HCT116 (cell line): ENCODE results near the gene SLC40A1. TPM values are rescaled to one million over a fixed set of nuclear protein-coding genes. Genes with fewer than 3 reads are reported as not detected.

Experiments used
- ATAC-seq: fragments of 200-7000 bp; cut with Tn5 transposase; 2 replicates; pipeline ENCODE4 v1.9.1; 2020; ENCODE audit warnings: mild to moderate bottlenecking, moderate library complexity
- BruUV-seq: library from RNA; stranded (reverse); fragments of 400-500 nt; replicated peaks from 2 replicates; lab custom pipeline; 2021; lab: Mats Ljungman, UMichigan
- CTCF ChIA-PET: fragments of 300-600 bp; sonication (Branson Sonifier 250); formaldehyde crosslinking; loops from one replicate; lab custom pipeline; 2021; ENCODE audit warnings: antibody characterized with exemption; lab: Charles Lee
- POLR2A ChIA-PET: fragments of 300-600, 350-600 bp; sonication (Branson Sonifier 250); formaldehyde crosslinking; loops from one replicate; lab custom pipeline; 2021; ENCODE audit warnings: antibody characterized with exemption; lab: Charles Lee
- RAD21 ChIA-PET, 2 experiments: fragments of 300-600 bp; sonication (Branson Sonifier 250); formaldehyde crosslinking; loops; one replicate each; lab custom pipeline; 2023; ENCODE audit warnings: low total read pairs in 2 of 2; ENCODE audit not compliant: uncharacterized antibody in 2 of 2, unreplicated experiment in 2 of 2, low non-redundant PET in 1 of 2; lab: Charles Lee
- DNase-seq: peaks from one replicate; pipeline ENCODE4 v3.0.0-alpha.2; 2010; ENCODE audit warnings: low read depth, low spot score
- H2AFZ ChIP-seq: fragments of 200-600 bp; shearing (Covaris generic), sonication (generic); 2 replicates; pipeline ENCODE4 v1.6.1; 2017; ENCODE audit warnings: low read depth, mixed run types, mixed read lengths, antibody characterized with exemption, low read length; ENCODE audit not compliant: poor library complexity, severe bottlenecking
- H3K27ac ChIP-seq: 2 replicates; pipeline ENCODE4 v1.5.1; 2012; ENCODE audit warnings: low read depth, low read length
- H3K27me3 ChIP-seq: fragments of 200-600 bp; sonication (generic); 2 replicates; pipeline ENCODE4 v1.6.1; 2016; ENCODE audit warnings: mixed run types, low read length, mixed read lengths; ENCODE audit not compliant: insufficient read depth
- H3K36me3 ChIP-seq, 2 experiments: fragments of 200-500 bp in 1 of 2; fragments of 200-600 bp in 1 of 2; sonication (Bioruptor generic) in 1 of 2; sonication (generic) in 1 of 2; 2 replicates each; pipeline versions ENCODE4 v1.5.1 to v1.6.1; 2014 to 2016; ENCODE audit warnings: low read length in 2 of 2, inconsistent platforms in 1 of 2, mixed read lengths in 1 of 2, mixed run types in 1 of 2; ENCODE audit not compliant: insufficient read depth in 2 of 2, control insufficient read depth in 1 of 2
- H3K4me1 ChIP-seq, 2 experiments: fragments of 200-600 bp in 1 of 2; sonication (generic) in 1 of 2; 2 replicates each; pipeline versions ENCODE4 v1.5.1 to v1.6.1; 2012 to 2017; ENCODE audit warnings: low read length in 2 of 2, inconsistent platforms in 1 of 2, mild to moderate bottlenecking in 1 of 2, mixed read lengths in 1 of 2, mixed run types in 1 of 2, moderate library complexity in 1 of 2; ENCODE audit not compliant: insufficient read depth in 2 of 2, control insufficient read depth in 1 of 2
- H3K4me2 ChIP-seq: fragments of 200-600 bp; sonication (generic); 2 replicates; pipeline ENCODE4 v1.6.1; 2017; ENCODE audit warnings: mixed run types, low read length, mixed read lengths
- H3K4me3 ChIP-seq, 2 experiments: fragments of 200-600 bp in 1 of 2; sonication (generic) in 1 of 2; replicated peaks in 1 of 2; 2 replicates each; pipeline ENCODE4 v1.5.1; 2011 to 2016; ENCODE audit warnings: low read length in 2 of 2, control low read depth in 1 of 2, low read depth in 1 of 2, mild to moderate bottlenecking in 1 of 2, mixed read lengths in 1 of 2, mixed run types in 1 of 2
- H3K79me2 ChIP-seq: fragments of 200-600 bp; sonication (generic); 2 replicates; pipeline ENCODE4 v1.6.1; 2017; ENCODE audit warnings: mild to moderate bottlenecking, mixed run types, low read length, moderate library complexity, mixed read lengths; ENCODE audit not compliant: insufficient read depth
- H3K9ac ChIP-seq: fragments of 200-600 bp; sonication (generic); 2 replicates; pipeline ENCODE4 v1.6.1; 2016; ENCODE audit warnings: low read length, mixed read lengths
- H3K9me2 ChIP-seq: fragments of 200-600 bp; sonication (generic), shearing (Covaris generic); 2 replicates; pipeline ENCODE4 v1.6.1; 2017; ENCODE audit warnings: mixed run types, mild to moderate bottlenecking, moderate library complexity; ENCODE audit not compliant: insufficient read depth
- H3K9me3 ChIP-seq, 2 experiments: fragments of 200-500 bp in 1 of 2; fragments of 200-600 bp in 1 of 2; sonication (Bioruptor generic) in 1 of 2; sonication (generic) in 1 of 2; 2 replicates each; pipeline ENCODE4 v1.6.1; 2014 to 2017; ENCODE audit warnings: low read length in 2 of 2, mixed read lengths in 2 of 2, inconsistent platforms in 1 of 2, low read depth in 1 of 2, mild to moderate bottlenecking in 1 of 2, mixed run types in 1 of 2, moderate library complexity in 1 of 2; ENCODE audit not compliant: control insufficient read depth in 1 of 2, insufficient read depth in 1 of 2
- H4K20me1 ChIP-seq: fragments of 200-600 bp; sonication (generic), shearing (Covaris generic); 2 replicates; pipeline ENCODE4 v1.6.1; 2017; ENCODE audit warnings: mixed run types, mild to moderate bottlenecking, moderate library complexity; ENCODE audit not compliant: insufficient read depth
- ATF3 ChIP-seq: IDR thresholded peaks from 2 replicates; pipeline ENCODE4 v1.6.1; 2012
- CBX3 ChIP-seq: IDR thresholded peaks from 2 replicates; pipeline ENCODE4 v1.6.1; 2012; ENCODE audit warnings: low read depth
- EGR1 ChIP-seq: IDR thresholded peaks from 2 replicates; pipeline ENCODE4 v1.6.1; 2012; ENCODE audit warnings: low read depth
- ELF1 ChIP-seq: IDR thresholded peaks from 2 replicates; pipeline ENCODE4 v1.6.1; 2012; ENCODE audit warnings: low read depth, borderline replicate concordance
- EZH2 ChIP-seq: fragments of 200-600 bp; sonication (generic); IDR thresholded peaks from 2 replicates; pipeline ENCODE4 v1.6.1; 2017; ENCODE audit warnings: antibody characterized with exemption, mixed run types
- FOSL1 ChIP-seq: IDR thresholded peaks from 2 replicates; pipeline ENCODE4 v1.6.1; 2012; ENCODE audit warnings: low read depth
- JUND ChIP-seq: IDR thresholded peaks from 2 replicates; pipeline ENCODE4 v1.6.1; 2012
- MAX ChIP-seq: IDR thresholded peaks from 2 replicates; pipeline ENCODE4 v1.6.1; 2012
- POLR2A ChIP-seq: IDR thresholded peaks from 2 replicates; pipeline ENCODE4 v1.7.0; 2011; ENCODE audit warnings: borderline replicate concordance; ENCODE audit not compliant: insufficient read depth, insufficient read length; ENCODE audit errors: extremely low read depth
- POLR2AphosphoS5 ChIP-seq: IDR thresholded peaks from 2 replicates; pipeline ENCODE4 v1.6.1; 2011; ENCODE audit warnings: mild to moderate bottlenecking, low read depth, low read length, moderate library complexity
- RAD21 ChIP-seq: IDR thresholded peaks from 2 replicates; pipeline ENCODE4 v1.6.1; 2012; ENCODE audit warnings: low read depth, mild to moderate bottlenecking
- SIN3A ChIP-seq: IDR thresholded peaks from 2 replicates; pipeline ENCODE4 v1.6.1; 2012; ENCODE audit warnings: low read depth
- SP1 ChIP-seq: IDR thresholded peaks from 2 replicates; pipeline ENCODE4 v1.6.1; 2012; ENCODE audit warnings: low read depth
- SRF ChIP-seq: IDR thresholded peaks from 2 replicates; pipeline ENCODE4 v1.6.1; 2012; ENCODE audit warnings: low read depth
- YY1 ChIP-seq: IDR thresholded peaks from 2 replicates; pipeline ENCODE4 v1.6.1; 2011; ENCODE audit warnings: low read length, low read depth, moderate library complexity, mild to moderate bottlenecking; ENCODE audit not compliant: insufficient replicate concordance; ENCODE audit errors: extremely low read depth
- ZFX ChIP-seq: fragments of 450-650 bp; IDR thresholded peaks from 2 replicates; pipeline ENCODE4 v1.6.1; 2017
- ZNF274 ChIP-seq: fragments of 200-500 bp; sonication (Bioruptor generic); IDR thresholded peaks from 2 replicates; pipeline ENCODE4 v1.6.1; 2014; ENCODE audit warnings: mild to moderate bottlenecking, low read depth, low read length, inconsistent platforms
- intact Hi-C: fragments of 100-400 bp; cut with micrococcal nuclease; formaldehyde crosslinking; loops from 2 replicates; pipeline ENCODE4 v1.10.0; 2022
- total RNA-seq: library from RNA; stranded (reverse); gene quantifications from one replicate; pipeline ENCODE4 v1.2.1, GENCODE V29; 2021; ENCODE audit not compliant: unreplicated experiment

Gene SLC40A1
- total RNA-seq, 1 experiment from 2014 or later: 1.5 TPM

- H3K36me3 ChIP-seq: no peaks in the 10 kb centered on the region
- CTCF ChIA-PET: no interaction called here
- intact Hi-C loops: no loop called here
- no peak for ATAC-seq
- RAD21 ChIA-PET: no interaction called here
- POLR2A ChIA-PET: no interaction called here
- H3K4me2 ChIP-seq: no peak overlapping the region
- DNase-seq: no peak
- H2AFZ ChIP-seq: no peak overlapping the region
- TF ChIP-seq YY1 (no peak), ATF3 (no peak), RAD21 (no peak), ZNF274 (no peak), ELF1 (no peak), FOSL1 (no peak), EGR1 (no peak), SP1 (no peak), SRF (no peak), CBX3 (no peak), ZFX (no peak), JUND (no peak), MAX (no peak), SIN3A (no peak), POLR2A (no peak), EZH2 (no peak), POLR2AphosphoS5 (no peak)
- no peaks in the 10 kb centered on the region for H3K4me1 ChIP-seq
- H3K79me2 ChIP-seq: no peaks in the 10 kb centered on the region
- BruUV-seq: no TSS peak
- H4K20me1 ChIP-seq: no peaks in the 10 kb centered on the region
- no peaks in the 10 kb centered on the region for H3K9me2 ChIP-seq
- no peak overlapping the region for H3K4me3 ChIP-seq
- H3K27ac ChIP-seq: no peak overlapping the region
- no peaks in the 10 kb centered on the region for H3K9me3 ChIP-seq
- no peaks in the 10 kb centered on the region for H3K27me3 ChIP-seq
- no peak overlapping the region for H3K9ac ChIP-seq
These were observed 24.1 kb downstream of the SLC40A1 start for GRCh38 chr2:189556526-189556925.
